ENCODE results near the gene GNA12. TPM values are rescaled to one million over a fixed set of nuclear protein-coding genes. Genes with fewer than 3 reads are reported as not detected.

Gene GNA12
- total and polyA plus RNA-seq, 2 of the 4 experiments (the other 2 are of a cell fraction), result 14.3 to 93.9 TPM

GRCh38 chr7:2728316-2729030 is 115.6 kb downstream of the GNA12 start:
- Histone ChIP-seq H3K4me2 (ENCODE audit: low read depth, low read length) (peak overlapping the region; percentile 44), H3K4me1 (ENCODE audit: control insufficient read depth, insufficient read depth, low read length) (peaks cover 18% of the 10 kb centered on the region), H3K9ac (ENCODE audit: low read depth, low read length) (no peak overlapping the region), H2AFZ (replicated peaks; ENCODE audit: low read length, poor library complexity) (no peak overlapping the region), H3K27ac (ENCODE audit: insufficient read depth, low read length) (peak overlapping the region; percentile 31; the same call in 1 of the 2 replicates), H3K56ac (ENCODE audit: extremely low read depth, insufficient read depth, low read length) (no peak overlapping the region; the same call in 1 of the 2 replicates), H2AK9ac (replicated peaks; ENCODE audit: low read depth, low read length, poor library complexity) (peak overlapping the region; percentile 69), H2BK120ac (ENCODE audit: low read depth, low read length) (no peak overlapping the region), H3K23ac (ENCODE audit: low read depth, low read length) (peak overlapping the region; percentile 45; the same call in 1 of the 2 replicates), H4K8ac (ENCODE audit: low read depth in 2 of 2, low read length in 2 of 2) (peak overlapping the region; percentile 28 to 34; a peak in 1 of 4 replicates), H3K27me3 (ENCODE audit: control insufficient read depth, insufficient read depth, low read length) (no peaks in the 10 kb centered on the region), H2BK20ac (ENCODE audit: low read depth, low read length) (no peak overlapping the region), H4K91ac (ENCODE audit: insufficient read depth, low read depth, low read length) (no peak overlapping the region), H2AK5ac (ENCODE audit: low read depth, low read length) (peak overlapping the region; percentile 25; the same call in 1 of the 2 replicates), H2BK15ac (ENCODE audit: low read depth, low read length) (no peak overlapping the region), H3K9me3 (ENCODE audit: control insufficient read depth, insufficient read depth, low read length) (no peaks in the 10 kb centered on the region), H3K4ac (ENCODE audit: low read depth, low read length) (peak overlapping the region; percentile 56; the same call in 1 of the 2 replicates), H3K4me3 (ENCODE audit: insufficient read depth, low read depth, low read length) (no peak overlapping the region), H3K9me1 (ENCODE audit: insufficient read depth, low read length) (peaks cover 14% of the 10 kb centered on the region), H4K20me1 (ENCODE audit: insufficient read depth, low read length) (peaks cover 12% of the 10 kb centered on the region), H2BK5ac (ENCODE audit: low read depth, low read length, poor library complexity, severe bottlenecking) (peak overlapping the region; percentile 42), H3K36me3 (ENCODE audit: control insufficient read depth, insufficient read depth, low read length) (peaks cover 41% of the 10 kb centered on the region), H3K18ac (ENCODE audit: low read depth, low read length) (peak overlapping the region; percentile 2), H3K14ac (replicated peaks; ENCODE audit: low read depth, low read length) (peak overlapping the region; percentile 29; the same call in 1 of the 2 replicates), H3K79me1 (ENCODE audit: low read depth in 1 of 2, low read length in 2 of 2) (peaks cover 46 to 87% of the 10 kb centered on the region in 2 experiments), H4K5ac (ENCODE audit: low read depth, low read length) (peak overlapping the region; percentile 25; the same call in 1 of the 2 replicates)
- intact Hi-C loops (cut with micrococcal nuclease), result no loop called here
- TF ChIP-seq RFX5 (IDR thresholded peaks at IDR 0.05; ENCODE audit: low read depth, low read length) (no peak), MAZ (IDR thresholded peaks at IDR 0.05; ENCODE audit: borderline replicate concordance, low read depth, low read length) (no peak), RAD21 (IDR thresholded peaks at IDR 0.05; ENCODE audit: low read length) (no peak), FOS (IDR thresholded peaks at IDR 0.05; ENCODE audit: low read depth, low read length) (no peak), BHLHE40 (IDR thresholded peaks at IDR 0.05; ENCODE audit: low read depth, low read length) (no peak), SMC3 (IDR thresholded peaks at IDR 0.05; ENCODE audit: low read depth, low read length) (no peak), MXI1 (IDR thresholded peaks at IDR 0.05; ENCODE audit: borderline replicate concordance, low read depth, low read length) (no peak), ELK1 (IDR thresholded peaks at IDR 0.05; ENCODE audit: borderline replicate concordance, low read depth, low read length) (no peak), MAFK (IDR thresholded peaks at IDR 0.05; ENCODE audit: low read depth, low read length) (no peak), USF2 (IDR thresholded peaks at IDR 0.05; ENCODE audit: low read depth, low read length) (no peak), POLR2A (IDR thresholded peaks at IDR 0.05; ENCODE audit: low read depth, low read length) (no peak), CTCF (conservative IDR thresholded peaks at IDR 0.05; ENCODE audit: low read depth, low read length) (no peak), NFE2L2 (IDR thresholded peaks at IDR 0.05; ENCODE audit: low read depth, low read length) (no peak)
- no CpG with 5 or more reads among the region's 15 CpGs for WGBS, 2 experiments (ENCODE audit: extremely low coverage in 2 of 2, insufficient read length in 1 of 2)
- ChIA-PET POLR2A (ENCODE audit: unreplicated experiment) (no interaction called here), CTCF (no interaction called here)
- dilution Hi-C loops (cut with HindIII; ENCODE audit: low sequenced_read_pairs, unreplicated experiment), result no loop called here
- BruUV-seq (replicated peaks), result no TSS peak
- ATAC-seq (ENCODE audit: low read depth) (no peak), DNase-seq (peak; percentile 59)
- in situ Hi-C loops (cut with MboI; ENCODE audit: low sequenced_read_pairs), result no loop called here

Data from IMR-90 (cell line).